Neural crest cell (in vitro differentiated cells): Measurements from ENCODE around the gene TIFAB. TPM values are rescaled to one million over a fixed set of nuclear protein-coding genes. Genes with fewer than 3 reads are reported as not detected.

Experiments used
- DNase-seq: peaks from one replicate; pipeline ENCODE4 v3.0.0; 2021; ENCODE audit warnings: low read depth, mixed read lengths, low spot score
- H3K27ac Mint-ChIP-seq: one replicate; pipeline ENCODE4 v1.8.0; 2021; ENCODE audit warnings: mild to moderate bottlenecking, mixed read lengths; ENCODE audit not compliant: unreplicated experiment
- H3K27me3 Mint-ChIP-seq: 2 replicates; pipeline ENCODE4 v1.8.0; 2021; ENCODE audit warnings: low read depth, mild to moderate bottlenecking, mixed read lengths
- H3K36me3 Mint-ChIP-seq: 2 replicates; pipeline ENCODE4 v1.8.0; 2021; ENCODE audit warnings: low read depth, mild to moderate bottlenecking, mixed read lengths
- H3K4me1 Mint-ChIP-seq: 2 replicates; pipeline ENCODE4 v1.8.0; 2021; ENCODE audit warnings: mixed read lengths
- H3K4me3 Mint-ChIP-seq: one replicate; pipeline ENCODE4 v1.8.0; 2021; ENCODE audit warnings: mild to moderate bottlenecking, mixed read lengths
- H3K9me3 Mint-ChIP-seq: 2 replicates; pipeline ENCODE4 v1.8.0; 2021; ENCODE audit warnings: mixed read lengths
- total RNA-seq: library from RNA; stranded (reverse); gene quantifications from 2 replicates; pipeline ENCODE4 v1.2.1, GENCODE V29; 2021
- TF ChIP-seq, protein P1 (sequence below): fragments of 200-600 bp; sonication (generic); conservative IDR thresholded peaks from 2 replicates; pipeline ENCODE4 v1.5.0; 2021; ENCODE audit warnings: antibody characterized with exemption, mild to moderate bottlenecking

The TIFAB gene
- total RNA-seq, 1 donor from 2014 or later, result not detected

DNA sequence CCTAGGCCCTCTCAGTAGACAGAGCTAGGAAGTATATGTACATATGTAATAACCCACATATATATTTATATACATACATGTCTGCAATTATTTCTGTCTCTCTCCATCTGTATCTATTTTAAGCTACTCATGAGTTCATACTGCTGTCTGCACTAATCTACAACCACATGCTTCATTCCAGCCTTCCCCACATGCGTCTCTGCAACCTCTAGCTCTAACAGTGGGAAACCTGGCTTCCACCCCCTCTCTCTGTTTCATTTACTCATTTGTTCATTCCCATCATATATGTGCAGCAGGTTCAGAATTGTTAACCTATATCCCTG is 28.3 kb downstream of the TIFAB start:
- no peak for DNase-seq
- peaks cover 37% of the 10 kb centered on the region for H3K27me3 Mint-ChIP-seq
- H3K4me1 Mint-ChIP-seq, result no peaks in the 10 kb centered on the region
- no peak overlapping the region for H3K4me3 Mint-ChIP-seq
- H3K27ac Mint-ChIP-seq, result no peak overlapping the region
- TF ChIP-seq, protein P1, sequence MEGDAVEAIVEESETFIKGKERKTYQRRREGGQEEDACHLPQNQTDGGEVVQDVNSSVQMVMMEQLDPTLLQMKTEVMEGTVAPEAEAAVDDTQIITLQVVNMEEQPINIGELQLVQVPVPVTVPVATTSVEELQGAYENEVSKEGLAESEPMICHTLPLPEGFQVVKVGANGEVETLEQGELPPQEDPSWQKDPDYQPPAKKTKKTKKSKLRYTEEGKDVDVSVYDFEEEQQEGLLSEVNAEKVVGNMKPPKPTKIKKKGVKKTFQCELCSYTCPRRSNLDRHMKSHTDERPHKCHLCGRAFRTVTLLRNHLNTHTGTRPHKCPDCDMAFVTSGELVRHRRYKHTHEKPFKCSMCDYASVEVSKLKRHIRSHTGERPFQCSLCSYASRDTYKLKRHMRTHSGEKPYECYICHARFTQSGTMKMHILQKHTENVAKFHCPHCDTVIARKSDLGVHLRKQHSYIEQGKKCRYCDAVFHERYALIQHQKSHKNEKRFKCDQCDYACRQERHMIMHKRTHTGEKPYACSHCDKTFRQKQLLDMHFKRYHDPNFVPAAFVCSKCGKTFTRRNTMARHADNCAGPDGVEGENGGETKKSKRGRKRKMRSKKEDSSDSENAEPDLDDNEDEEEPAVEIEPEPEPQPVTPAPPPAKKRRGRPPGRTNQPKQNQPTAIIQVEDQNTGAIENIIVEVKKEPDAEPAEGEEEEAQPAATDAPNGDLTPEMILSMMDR, result no peak
- no peaks in the 10 kb centered on the region for H3K36me3 Mint-ChIP-seq
- peaks cover 3% of the 10 kb centered on the region for H3K9me3 Mint-ChIP-seq

DNA sequence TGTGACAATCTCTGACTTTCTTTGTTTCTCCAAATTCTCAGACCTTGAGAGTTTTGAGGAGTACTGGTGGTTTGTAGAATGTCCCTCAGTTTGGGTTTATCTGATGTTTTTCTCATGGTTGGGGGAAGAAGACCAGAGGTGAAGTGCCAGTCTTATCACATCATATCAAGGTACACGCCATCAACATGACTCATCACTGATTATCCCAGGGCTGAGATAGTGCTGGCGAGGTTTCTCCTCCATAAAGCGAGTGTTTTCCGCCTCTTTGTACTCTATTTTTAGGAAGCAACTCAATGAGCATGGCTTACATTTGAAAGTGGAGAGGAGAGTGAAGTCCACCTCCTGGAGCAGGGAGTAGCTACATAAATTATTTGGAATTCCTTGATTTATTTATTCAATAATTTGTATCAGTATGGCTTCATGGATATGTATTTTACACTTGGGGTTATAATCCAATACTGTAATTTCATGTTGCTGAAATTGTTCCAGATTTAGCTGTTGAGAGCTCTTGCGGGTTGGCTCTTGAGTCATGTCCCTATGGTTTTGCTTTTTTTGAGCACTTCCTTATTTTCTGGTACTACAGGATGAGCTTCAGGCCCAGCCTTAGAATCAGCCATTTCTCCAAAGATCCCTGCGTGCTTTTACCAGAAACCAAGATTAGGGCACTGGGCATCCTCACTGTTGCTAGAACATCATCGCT is 28.9 kb downstream of the TIFAB start:
- Mint-ChIP-seq H3K27ac (no peak overlapping the region), H3K36me3 (no peaks in the 10 kb centered on the region), H3K27me3 (peaks cover 42% of the 10 kb centered on the region), H3K4me1 (no peaks in the 10 kb centered on the region), H3K9me3 (peaks cover 2% of the 10 kb centered on the region), H3K4me3 (no peak overlapping the region)
- no peak for DNase-seq
- TF ChIP-seq, protein P1, result no peak

GRCh38 chr5:135422419-135422818 is 29.7 kb downstream of the TIFAB start:
- Mint-ChIP-seq H3K27ac (no peak overlapping the region), H3K27me3 (peaks cover 51% of the 10 kb centered on the region), H3K9me3 (no peaks in the 10 kb centered on the region), H3K36me3 (no peaks in the 10 kb centered on the region), H3K4me3 (no peak overlapping the region), H3K4me1 (no peaks in the 10 kb centered on the region)
- TF ChIP-seq, protein P1, result no peak
- DNase-seq, result no peak

DNA sequence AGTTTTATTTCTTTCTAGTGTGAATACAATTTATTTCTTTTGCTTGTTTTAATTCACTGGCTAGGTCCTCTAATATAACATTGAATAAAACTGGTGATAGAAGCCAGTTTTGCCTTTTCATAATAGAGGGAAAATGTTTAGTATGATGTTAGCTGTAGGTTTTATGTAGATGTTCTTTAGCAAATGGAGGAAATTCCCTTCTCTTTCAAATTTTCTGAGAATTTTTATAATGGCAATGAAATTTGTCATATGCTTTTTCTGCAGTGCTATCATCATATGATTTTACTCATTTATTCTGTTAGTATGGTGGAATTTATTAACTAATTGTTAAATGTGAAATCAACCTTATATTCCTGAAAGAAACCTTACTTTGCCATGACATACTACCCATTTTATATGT is 35.1 kb downstream of the TIFAB start:
- TF ChIP-seq, protein P1, result no peak
- H3K4me3 Mint-ChIP-seq, result no peak overlapping the region
- no peaks in the 10 kb centered on the region for H3K9me3 Mint-ChIP-seq
- no peak overlapping the region for H3K27ac Mint-ChIP-seq
- no peaks in the 10 kb centered on the region for H3K36me3 Mint-ChIP-seq
- H3K27me3 Mint-ChIP-seq, result peaks cover 83% of the 10 kb centered on the region
- DNase-seq, result no peak
- no peaks in the 10 kb centered on the region for H3K4me1 Mint-ChIP-seq

DNA sequence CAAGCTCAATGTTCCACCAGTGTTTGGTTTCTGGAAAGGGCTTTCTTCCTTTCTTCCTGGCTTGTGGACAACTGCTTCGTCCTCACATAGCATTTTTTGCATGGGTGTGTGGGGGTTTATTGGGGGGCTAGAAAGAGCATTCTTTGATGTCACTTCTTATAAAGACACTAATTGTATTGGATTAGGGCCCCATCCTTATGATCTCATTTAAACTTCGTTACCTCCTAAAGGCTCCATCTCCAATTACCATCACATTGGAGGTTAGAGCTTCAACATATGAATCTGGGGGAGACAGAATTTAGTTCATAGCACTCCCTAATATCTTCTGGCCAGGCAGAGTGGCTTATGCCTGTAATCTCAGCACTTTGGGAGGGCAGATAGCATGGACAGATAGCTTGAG is 47.1 kb downstream of the TIFAB start:
- no peak overlapping the region for H3K27ac Mint-ChIP-seq
- H3K36me3 Mint-ChIP-seq, result no peaks in the 10 kb centered on the region
- TF ChIP-seq, protein P1, result no peak
- H3K4me1 Mint-ChIP-seq, result peaks cover 12% of the 10 kb centered on the region
- peaks cover 46% of the 10 kb centered on the region for H3K27me3 Mint-ChIP-seq
- no peaks in the 10 kb centered on the region for H3K9me3 Mint-ChIP-seq
- no peak for DNase-seq
- H3K4me3 Mint-ChIP-seq, result no peak overlapping the region
